SHP77 treated with DMSO at 0.1 percent for 48 hours (cell line): ENCODE results near the gene POU2F1.
A peak's percentile ranks its signal among the peaks of the same experiment; 100 is the strongest.

Experiments
- DNase-seq: peaks from one replicate; lab custom pipeline; 2025; lab: John Stamatoyannopoulos, UW

POU2F1 gene

GRCh38 chr1:167367705-167368104, 147.0 kb downstream of the POU2F1 start:
- DNase-seq = no peak

DNA sequence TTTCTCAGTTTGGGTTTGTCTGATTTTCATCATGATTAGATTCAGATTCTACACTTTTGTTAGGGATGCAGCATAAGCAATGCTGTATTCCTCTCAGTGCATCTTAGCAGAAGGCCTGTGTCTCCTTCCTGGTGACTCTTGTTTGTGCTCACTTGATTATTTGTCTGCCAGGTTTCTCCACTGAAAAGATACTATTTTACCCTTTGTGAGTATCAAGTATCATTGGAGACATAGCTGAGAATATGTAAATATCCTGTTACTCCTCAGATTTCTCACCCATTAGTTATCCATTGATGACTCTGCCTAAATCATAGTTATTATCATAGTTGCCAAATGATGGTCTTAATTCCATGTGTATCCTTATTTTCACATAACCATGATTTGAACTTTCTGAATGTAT, 148.5 kb downstream of the POU2F1 start:
- no peak for DNase-seq

- DNase-seq = no peak
Measured at GRCh38 chr1:167369933-167370332, 149.2 kb downstream of the POU2F1 start.

- no peak for DNase-seq
Measured at GRCh38 chr1:167371030-167371429, 150.3 kb downstream of the POU2F1 start.

GRCh38 chr1:167373398-167373797, 152.7 kb downstream of the POU2F1 start:
- no peak for DNase-seq

- no peak for DNase-seq
Measured at GRCh38 chr1:167373986-167374385, 153.3 kb downstream of the POU2F1 start.

- DNase-seq = no peak
Measured at GRCh38 chr1:167375949-167376348, 155.3 kb downstream of the POU2F1 start.

DNA sequence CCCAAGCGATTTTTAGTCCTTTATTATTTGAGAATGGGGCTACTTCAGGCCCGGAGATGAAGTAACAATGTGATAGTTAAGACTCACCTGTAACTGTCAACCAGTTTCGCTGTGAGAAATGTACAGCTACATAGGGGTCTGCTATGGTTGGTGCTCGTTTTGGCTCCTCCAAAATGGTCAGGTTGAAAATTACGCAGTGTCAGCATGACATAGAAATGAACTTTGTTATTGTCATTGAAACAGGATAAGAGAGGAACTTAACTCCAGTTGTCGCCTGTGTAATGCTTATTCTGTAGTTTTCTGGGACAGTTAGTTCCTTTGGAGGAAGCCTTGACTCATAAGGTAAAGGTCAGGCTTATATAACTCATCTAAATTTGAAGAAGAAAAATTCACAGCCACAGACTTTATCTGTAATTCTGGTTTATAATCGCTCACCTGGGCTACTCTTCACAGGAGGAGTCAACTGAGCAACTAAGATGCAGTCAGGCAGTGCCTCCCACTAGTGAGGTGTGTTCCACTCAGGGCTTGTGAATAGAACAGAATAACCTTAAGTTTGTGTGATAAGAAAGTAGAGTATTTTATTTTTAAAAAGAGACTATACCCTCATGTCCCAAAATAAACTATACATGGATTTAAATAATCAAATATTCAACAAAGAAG, 166.7 kb downstream of the POU2F1 start:
- no peak for DNase-seq

GRCh38 chr1:167388976-167389375, 168.3 kb downstream of the POU2F1 start:
- DNase-seq = no peak

GRCh38 chr1:167392200-167392696, 171.6 kb downstream of the POU2F1 start:
- no peak for DNase-seq

- no peak for DNase-seq
Measured at GRCh38 chr1:167400359-167400953, 179.8 kb downstream of the POU2F1 start.

DNA sequence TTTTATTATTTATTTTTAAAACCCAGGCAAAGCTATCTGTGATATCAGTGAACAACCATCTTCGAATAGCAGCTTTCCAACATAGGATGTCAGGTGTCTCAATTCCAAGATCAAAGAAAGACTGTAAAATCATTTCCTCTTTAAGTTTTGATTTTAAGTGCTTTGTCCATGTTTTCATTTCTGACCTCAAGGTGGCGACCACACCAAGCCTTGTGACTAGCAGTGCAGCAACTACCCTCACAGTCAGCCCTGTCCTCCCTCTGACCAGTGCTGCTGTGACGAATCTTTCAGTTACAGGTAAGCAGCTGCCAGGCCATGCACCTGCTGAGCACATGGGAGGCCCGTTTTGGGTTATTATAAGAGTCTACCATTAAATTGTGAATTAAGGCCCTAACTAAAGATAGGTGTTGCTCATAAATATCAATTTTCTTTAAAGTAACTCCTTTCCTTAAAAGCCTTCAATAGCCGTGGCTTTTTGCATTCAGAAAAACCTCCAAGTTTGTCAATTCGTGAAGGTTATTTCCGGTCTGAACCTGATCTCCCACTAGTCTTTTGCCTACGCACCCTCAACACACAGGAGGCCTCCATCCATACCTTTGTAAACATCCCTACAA, 180.7 kb downstream of the POU2F1 start:
- DNase-seq = peak; percentile 54

DNA sequence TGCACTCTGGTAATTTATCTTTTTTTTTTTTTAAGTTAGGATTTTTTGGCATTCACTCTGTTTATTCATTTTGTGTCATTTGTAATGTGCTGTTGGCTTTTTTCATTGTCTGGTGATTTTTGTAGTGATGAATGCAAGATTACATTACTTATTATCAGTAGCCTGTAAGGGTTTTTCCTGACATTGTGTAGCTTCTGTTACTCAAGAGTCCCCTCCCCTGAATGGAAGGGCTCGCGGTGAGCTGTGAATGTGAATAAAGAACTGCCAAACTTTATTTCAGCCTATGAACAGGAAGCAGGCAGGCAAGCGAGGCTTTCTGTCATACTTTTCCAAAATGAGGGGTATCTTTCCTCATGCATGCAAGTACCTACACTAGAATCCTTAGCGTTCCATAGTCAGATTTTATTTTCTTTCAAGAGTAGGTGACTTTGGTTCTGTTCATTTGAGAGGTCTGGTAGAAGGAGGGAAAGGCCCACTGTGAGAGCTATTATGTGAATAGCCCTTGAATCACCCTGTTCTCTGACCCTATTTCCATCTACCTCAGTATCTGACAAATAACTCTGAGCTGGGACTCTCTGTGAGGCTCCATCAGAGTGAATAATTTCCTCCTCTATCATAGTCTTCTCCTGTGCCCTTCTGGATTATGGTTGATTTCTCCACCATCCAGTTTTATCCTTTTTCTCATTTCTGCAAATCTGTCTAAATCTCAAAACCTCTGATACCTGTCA, 183.6 kb downstream of the POU2F1 start:
- no peak for DNase-seq

DNA sequence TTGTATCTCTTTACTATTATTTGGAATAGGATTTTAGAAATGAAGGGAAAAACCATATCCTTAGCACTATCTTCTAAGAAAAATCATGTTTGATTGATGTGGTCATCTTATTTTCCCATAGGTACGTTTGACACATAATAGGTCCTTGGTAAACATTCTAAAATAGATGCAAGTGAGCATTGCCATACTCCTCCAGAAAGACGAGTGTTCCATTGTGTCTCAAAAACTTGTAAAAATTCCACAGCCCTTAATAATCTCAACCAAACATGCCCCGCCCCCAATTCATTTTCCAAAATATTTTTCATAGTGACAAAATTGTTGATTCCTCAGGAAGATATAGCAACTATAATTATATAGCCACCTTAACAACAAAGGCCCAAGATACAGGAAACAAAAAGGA, 184.2 kb downstream of the POU2F1 start:
- no peak for DNase-seq

GRCh38 chr1:167408355-167408754, 187.7 kb downstream of the POU2F1 start:
- no peak for DNase-seq

- DNase-seq = peak; percentile 39
Measured at GRCh38 chr1:167409183-167409582, 188.5 kb downstream of the POU2F1 start.

GRCh38 chr1:167412072-167412471, 191.4 kb downstream of the POU2F1 start:
- peak; percentile 47 for DNase-seq

DNA sequence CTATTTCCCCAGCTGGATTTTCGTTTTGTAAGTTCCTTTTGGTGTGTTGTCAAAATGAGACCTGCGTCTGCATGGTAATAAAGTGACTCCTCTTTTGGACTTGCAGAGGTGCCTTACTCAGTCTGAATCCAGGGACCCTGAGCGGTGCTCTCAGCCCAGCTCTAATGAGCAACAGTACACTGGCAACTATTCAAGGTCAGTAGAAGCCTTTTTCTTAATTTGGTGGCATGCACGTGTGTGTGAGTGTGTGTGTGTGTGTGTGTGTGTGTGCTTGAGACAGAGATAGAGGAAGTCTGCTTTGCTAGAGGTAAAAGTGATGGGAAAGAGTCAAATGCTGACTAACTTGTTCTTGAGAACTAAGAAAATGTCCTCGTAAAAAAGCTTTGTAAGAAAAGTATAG, 192.2 kb downstream of the POU2F1 start:
- no peak for DNase-seq

GRCh38 chr1:167413328-167413727, 192.6 kb downstream of the POU2F1 start:
- DNase-seq = no peak

DNA sequence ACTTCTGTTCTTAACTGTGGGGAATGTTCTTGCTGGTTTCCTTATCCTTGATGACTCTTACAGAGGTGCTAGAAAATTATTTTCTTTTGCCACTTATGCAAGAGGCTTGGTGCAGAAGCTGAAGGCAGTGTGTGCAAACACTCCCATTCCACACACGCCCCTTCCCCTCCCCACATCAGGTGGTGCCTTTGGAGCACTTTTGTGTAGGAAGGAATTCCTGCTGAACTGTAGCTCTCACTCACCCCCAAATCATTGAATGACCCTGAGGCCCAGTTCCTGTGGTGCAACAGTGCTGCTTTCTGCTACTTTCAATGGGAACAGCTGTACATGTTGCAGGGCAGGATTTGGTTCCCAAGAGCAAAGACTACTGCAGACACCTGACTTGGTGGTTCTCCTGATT, 195.8 kb downstream of the POU2F1 start:
- no peak for DNase-seq

DNA sequence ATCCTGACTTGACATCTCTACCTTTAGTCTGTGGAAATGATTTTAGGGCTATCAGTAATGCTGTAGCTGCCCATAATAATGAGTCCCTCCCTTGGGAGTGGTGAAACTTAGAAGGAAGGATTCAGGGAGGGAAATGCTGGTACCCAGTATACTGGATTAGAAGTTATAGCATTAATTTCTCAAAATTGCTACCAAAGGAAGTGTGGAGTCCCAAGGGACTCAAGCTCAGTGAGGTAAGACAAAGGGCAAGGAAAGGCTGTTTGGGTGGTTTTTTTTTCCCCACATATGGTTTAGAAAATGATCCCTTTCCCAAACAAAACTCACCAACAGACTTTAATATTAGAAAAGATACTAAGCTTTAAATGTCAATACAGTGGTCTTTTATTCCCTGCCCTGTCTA, 197.7 kb downstream of the POU2F1 start:
- DNase-seq = no peak

DNA sequence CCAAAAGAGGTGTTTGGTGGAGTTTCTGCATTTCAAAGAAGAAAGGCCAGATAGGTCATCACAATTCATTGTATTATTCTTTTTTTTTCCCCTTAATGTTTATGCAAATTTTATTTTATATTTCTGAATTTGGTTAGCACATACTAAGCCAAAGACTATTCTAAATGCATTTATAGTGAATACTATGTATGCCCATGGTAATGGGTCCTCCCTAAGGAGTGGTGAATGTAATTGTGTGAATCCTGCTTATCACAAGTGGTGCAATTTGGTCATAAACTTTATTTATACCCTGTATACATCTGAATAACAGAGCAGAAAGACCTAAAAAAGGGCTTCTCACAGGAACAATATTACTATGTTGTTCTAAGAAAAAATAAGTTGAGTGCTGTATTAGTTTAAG, 198.6 kb downstream of the POU2F1 start:
- DNase-seq = no peak

GRCh38 chr1:167420510-167420909, 199.8 kb downstream of the POU2F1 start:
- DNase-seq = no peak
